ENCODE results near the gene NUP205.
"Not testable (repeated sequence)": the region's sequence is repeated elsewhere in the genome, so short reads cannot be mapped to it uniquely, and the experiment has no call there.

Gene NUP205

DNA sequence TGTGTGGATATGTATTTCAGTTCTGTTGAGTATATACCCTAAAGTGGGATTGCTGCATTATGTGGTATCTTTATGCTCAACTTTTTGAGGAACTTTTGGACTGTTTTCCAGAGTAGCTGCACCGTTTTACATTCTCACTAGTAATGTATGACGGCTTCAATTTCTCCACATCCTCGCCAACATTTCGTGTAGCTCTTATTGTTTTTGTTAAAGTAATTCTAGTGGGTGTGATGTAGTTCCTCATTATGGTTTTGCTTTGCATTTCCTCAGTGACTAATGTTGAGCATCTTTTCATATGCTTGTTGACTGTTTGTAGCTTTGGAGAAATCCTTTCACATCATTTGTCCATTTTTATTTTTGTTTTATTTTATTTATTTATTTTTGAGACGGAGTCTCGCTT lies 109.1 kb downstream of the NUP205 start:
- no peak for DNase-seq (ENCODE audit: low spot score)

- not testable (repeated sequence) for DNase-seq (ENCODE audit: low spot score)
Observed at GRCh38 chr7:135667626-135668025, 109.9 kb downstream of the NUP205 start.

DNA sequence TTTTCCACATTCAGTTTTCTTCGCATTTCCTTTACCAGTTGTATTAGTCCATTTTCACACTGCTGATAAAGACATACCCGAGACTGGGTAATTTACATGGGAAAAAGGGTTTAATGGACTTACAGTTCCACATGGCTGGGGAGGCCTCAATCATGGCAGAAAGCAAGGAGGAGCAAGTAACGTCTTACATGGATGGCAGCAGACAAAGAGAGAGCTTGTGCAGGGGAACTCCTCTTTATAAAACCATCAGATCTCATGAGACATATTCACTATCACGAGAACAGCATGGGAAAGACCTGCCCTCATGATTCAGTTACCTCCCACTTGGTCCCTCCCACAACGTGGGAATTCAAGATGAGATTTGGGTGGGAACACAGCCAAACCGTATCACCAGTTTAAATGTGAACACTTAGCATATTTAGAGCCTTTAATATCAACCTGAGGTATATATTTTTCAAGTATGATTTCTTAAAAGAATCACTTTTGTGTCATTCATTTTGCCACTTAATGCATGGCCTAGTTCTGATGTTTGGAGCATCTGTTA lies 111.2 kb downstream of the NUP205 start:
- not testable (repeated sequence) for DNase-seq (ENCODE audit: low spot score)

- DNase-seq (ENCODE audit: low spot score): no peak
Observed at GRCh38 chr7:135669774-135670173, 112.1 kb downstream of the NUP205 start.

DNA sequence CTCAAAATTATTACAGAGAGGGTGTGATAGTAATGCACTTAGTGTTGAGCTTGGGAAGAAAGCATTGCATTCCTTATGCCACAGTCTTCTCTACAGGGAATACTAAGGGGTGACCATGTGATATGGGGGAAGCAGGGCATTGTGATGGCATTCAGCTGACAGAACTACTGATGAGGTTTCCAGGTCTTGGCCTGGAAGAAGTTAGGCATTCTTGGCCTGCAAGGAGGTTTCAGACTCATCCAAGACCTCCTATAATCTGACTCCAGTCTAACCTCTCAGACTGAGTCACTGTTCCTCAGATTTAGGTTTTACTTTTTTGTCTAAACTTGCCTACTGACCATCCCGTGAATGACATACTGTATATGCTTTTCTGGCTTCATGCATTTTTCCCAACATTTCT lies 112.5 kb downstream of the NUP205 start:
- no peak for DNase-seq (ENCODE audit: low spot score)

- DNase-seq (ENCODE audit: low spot score): peak; percentile 68
Observed at GRCh38 chr7:135672560-135673359, 115.0 kb downstream of the NUP205 start.

- no peak for DNase-seq (ENCODE audit: low spot score)
Observed at GRCh38 chr7:135673360-135673706, 115.6 kb downstream of the NUP205 start.

DNA sequence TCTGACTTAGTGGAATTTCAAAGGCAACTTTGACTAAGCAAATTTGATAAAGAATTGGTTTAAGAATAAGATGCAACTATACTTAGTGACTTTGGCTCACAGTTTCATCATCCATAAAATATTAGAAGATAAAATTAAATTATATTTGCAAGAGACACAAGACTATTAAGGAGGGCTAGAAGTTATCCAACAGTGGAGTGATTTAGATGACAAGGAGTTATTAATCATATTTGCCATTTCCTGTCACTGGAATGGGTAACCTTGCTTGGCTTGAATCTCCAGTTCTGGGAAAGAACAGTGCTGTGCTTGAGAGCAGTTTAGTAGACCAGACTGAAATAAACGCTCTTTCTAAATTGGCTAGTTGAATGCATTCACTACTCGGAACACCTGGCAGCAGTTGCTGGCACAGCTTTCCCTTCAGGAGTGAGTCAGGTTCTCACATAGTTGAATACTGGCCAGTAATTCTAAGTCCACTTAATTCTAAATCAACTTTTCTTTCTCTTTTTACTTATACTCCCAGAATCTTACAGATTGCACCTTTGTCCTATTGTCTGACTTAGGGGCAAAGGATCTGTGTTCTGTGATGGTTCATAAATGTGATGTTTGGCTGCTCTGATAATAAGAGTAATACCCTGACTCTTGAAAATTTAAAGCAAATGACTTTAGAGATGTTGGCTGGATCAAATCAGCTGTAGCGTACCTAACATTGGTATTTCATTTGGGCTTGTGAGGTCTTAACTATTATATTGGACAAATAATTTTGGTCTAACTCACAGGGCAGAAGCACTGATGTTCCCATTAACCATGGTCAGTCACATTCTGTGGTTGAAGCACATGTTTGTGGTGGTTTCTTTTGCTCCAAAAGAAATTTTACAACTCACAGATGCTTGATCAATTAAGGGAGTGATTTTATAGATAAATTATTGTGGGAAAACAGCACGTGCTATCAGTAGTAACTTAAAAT lies 121.2 kb downstream of the NUP205 start:
- no peak for DNase-seq (ENCODE audit: low spot score)

DNA sequence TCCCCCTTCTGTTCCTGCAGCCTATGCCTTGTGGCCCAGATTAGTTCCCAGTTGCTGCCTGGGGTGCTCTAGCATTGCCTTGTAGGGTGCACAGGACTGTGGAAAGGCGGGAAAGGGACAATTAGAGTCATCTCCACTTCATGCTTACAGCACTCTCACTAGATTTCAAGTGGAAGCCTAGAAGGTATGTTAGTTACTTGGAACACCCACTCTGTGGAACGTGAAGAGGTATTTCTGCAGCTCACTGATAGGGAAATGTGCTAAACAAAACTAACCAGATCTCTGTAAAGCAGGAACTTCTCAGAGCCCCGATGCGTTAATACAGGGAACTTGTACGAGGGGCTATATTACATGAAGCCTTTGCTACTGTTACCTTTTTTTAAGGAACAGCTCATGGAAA lies 124.0 kb downstream of the NUP205 start:
- DNase-seq (ENCODE audit: low spot score): no peak

DNA sequence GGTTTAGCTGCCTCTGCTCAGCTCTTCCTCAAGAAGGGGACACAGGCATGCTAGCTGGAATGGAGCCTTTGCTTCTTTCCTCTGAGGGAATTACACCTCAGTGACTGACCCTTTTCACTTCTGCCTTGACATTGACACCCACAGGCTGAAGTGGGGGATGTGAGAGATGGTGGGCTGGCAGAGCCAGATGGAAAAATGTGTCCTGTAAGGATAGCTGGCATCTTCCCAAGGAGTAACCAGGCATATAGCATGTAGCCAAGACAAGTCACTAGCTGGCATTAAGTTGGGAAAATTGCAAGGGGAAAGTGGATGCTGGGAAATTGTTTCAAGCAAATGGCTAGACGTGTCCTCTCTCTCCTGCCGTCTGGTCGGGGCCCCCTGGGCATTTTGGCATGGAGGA lies 124.5 kb downstream of the NUP205 start:
- peak; percentile 10 for DNase-seq (ENCODE audit: low spot score)

DNA sequence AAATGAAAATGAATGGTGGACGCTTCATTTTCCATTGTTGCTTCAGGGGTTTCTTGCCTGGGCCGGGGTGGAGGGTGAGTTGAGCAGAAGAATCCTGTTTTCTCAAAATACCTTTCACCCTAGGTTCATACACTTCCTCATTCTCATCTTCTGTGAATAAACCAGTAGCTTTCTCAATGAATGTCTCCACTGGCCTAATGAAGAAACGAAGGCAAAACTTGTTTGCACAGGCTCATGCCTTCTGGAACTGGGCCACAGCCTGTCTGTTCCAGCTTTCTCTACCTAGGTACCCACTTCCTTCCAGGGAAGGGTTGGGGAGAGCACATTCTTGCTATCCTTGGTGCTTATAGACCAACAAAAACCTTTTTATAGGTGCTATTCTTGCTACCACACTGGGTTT lies 125.9 kb downstream of the NUP205 start:
- DNase-seq (ENCODE audit: low spot score): no peak

DNA sequence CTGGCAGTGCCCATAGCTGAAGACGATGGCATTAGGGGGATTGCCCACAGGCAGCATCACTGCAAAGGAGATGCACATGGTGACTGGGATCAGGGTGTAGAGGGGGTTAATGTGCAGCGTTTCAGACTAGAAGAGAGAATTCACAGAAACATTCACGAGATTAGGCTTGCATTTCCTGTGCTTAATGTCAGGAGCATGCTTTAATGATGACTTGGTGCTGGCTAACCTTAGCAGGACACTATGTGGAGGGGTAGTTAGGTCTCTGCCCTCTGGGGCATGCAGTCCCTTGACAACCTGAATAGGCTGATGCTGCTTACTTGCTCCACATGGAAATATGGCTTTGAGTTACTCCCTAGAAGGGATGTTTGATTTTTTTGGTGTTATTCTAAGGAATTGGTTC lies 126.4 kb downstream of the NUP205 start:
- DNase-seq (ENCODE audit: low spot score): no peak

- no peak for DNase-seq (ENCODE audit: low spot score)
Observed at GRCh38 chr7:135684699-135685098, 127.0 kb downstream of the NUP205 start.

DNA sequence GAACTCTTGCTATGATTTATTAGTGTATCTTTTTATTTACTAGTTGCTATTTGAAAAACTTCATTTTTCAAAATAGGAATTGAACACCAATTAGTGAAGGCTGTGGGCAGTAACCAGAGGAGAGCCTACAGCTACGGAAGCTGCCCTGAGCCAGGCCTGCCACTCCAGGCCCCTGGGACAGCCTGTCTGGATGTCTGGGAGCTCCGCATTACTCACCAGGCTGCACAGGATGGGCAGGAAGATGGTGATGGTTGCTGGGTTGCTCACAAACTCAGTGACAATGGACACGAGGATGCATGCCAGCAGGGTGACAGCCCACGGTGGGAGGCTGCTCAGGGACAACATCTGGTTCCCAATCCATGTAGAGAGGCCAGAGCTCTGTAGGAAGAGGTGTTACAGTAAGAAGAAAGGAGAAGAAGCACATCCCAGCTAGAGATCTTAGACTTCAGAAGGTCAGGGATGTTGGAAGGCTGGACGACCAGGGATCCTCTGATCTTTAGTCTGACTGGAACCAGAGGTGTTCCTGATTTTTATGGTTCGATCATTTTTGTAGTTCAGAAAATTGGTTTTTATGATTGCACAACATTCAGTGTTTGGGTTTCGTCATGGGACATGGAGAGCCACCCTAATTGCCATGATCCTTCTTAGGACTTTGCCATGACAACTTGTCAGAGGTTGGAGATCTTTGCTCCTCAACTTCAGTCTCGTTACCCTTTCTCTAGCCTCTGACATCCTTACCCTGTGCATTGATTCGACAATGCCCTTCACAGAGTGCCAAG lies 127.8 kb downstream of the NUP205 start:
- no peak for DNase-seq (ENCODE audit: low spot score)

DNA sequence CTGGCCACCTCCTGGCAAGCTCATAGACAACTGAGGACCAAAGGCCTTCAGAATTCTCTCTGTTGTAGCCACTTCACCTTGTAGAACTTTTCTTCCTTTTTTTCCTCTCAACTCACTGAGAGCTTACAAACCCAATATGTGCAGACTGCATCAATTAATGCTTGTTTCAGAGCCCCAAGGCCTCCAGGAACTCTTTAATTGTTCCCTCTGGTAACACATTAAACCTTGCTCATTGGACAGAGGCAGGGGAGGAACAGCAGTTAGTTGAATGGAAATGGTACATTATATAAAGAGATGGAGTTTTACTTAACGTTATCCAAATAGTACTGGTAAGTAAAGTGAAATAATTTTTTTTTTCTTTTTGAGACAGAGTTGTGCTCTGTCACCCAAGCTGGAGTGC lies 129.7 kb downstream of the NUP205 start:
- no peak for DNase-seq (ENCODE audit: low spot score)

DNA sequence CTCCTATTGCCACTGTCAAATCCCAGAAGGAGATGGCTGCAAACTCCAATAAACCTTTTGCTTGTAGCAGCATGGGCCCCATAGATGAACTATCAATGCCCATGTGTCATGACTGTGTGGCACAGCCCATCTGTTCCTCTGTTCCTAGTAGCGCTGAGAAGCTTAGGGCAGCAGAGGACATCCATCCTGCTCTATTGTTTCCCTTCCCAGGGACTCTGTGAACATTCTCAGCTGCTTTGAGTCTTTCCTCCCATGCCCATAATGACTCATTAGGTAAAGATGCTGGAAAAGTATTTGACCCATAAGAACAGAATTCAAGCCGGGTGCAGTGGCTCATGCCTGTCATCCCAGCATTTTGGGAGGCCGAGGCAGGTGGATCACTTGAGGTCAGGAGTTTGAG lies 132.8 kb downstream of the NUP205 start:
- no peak for DNase-seq (ENCODE audit: low spot score)

DNA sequence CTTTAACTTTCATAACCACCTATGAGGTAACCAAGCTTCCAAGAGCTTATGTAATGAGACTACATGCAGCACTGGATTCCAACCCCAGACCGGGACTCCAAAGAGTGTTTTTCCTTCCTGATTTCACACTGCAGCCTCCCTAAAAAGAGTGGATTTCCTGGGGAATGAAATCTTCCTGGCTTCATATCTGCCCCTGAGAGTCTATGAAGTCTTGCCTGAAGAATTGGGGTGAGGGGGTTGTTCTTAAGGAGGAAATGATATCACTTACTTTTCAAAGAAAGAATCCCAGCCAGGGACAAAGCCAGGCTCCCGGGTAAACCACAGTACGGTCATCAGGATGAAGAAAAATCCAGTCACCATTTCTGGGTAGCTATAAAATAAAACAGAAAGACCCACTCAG lies 134.3 kb downstream of the NUP205 start:
- DNase-seq (ENCODE audit: low spot score): no peak

DNA sequence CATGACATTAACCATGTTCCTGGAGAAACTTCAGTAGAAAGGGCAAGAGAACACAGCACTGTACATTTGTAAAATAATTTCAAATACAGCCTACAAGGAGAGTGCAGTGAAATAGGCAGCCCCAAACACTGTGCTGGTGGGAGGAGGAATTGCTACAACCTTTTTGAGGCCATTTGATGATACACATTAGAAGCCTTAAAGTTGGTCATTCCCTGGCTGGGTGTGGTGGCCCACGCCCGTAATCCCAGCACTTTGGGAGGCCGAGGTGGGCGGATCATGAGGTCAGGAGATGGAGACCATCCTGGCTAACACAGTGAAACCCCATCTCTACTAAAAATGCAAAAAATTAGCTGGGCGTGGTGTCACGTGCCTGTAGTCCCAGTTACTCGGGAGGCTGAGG lies 134.9 kb downstream of the NUP205 start:
- not testable (repeated sequence) for DNase-seq (ENCODE audit: low spot score)

GRCh38 chr7:135693558-135693957 lies 135.8 kb downstream of the NUP205 start:
- no peak for DNase-seq (ENCODE audit: low spot score)

GRCh38 chr7:135697276-135698049 lies 139.7 kb downstream of the NUP205 start:
- no peak for DNase-seq (ENCODE audit: low spot score)

All from cerebellar cortex (tissue), 1 donor.